CD14-positive monocyte (primary cell): Measurements from ENCODE around the gene SLC38A1. TPM values are rescaled to one million over a fixed set of nuclear protein-coding genes. Genes with fewer than 3 reads are reported as not detected.

Source experiments
- DNase-seq, 3 donors: peaks; one replicate each; pipeline ENCODE4 v3.0.0-alpha.2; 2011 to 2022
- H2AFZ ChIP-seq: 2 replicates; pipeline ENCODE4 v1.6.0; 2012; ENCODE audit warnings: mild to moderate bottlenecking, low read depth, low read length, inconsistent platforms; ENCODE audit not compliant: insufficient read depth, poor library complexity, severe bottlenecking
- H3K27ac ChIP-seq, 2 donors: 1 replicate in 1 of 2; 2 replicates in 1 of 2; pipeline ENCODE4 v1.5.1; 2012 to 2013; ENCODE audit warnings: low read length in 2 of 2, control low read depth in 1 of 2, inconsistent platforms in 1 of 2, low read depth in 1 of 2, mild to moderate bottlenecking in 1 of 2
- H3K27me3 ChIP-seq, 2 donors: one replicate each; pipeline versions ENCODE4 v1.6.0 to v1.6.1; 2011 to 2013; ENCODE audit warnings: low read length in 2 of 2; ENCODE audit not compliant: control insufficient read depth in 2 of 2, insufficient read depth in 2 of 2
- H3K36me3 ChIP-seq, 2 donors: replicated peaks in 1 of 2; 1 replicate in 1 of 2; 2 replicates in 1 of 2; pipeline versions ENCODE4 v1.5.1 to v1.6.1; 2012 to 2013; ENCODE audit warnings: low read length in 2 of 2, control low read depth in 1 of 2, inconsistent platforms in 1 of 2, mild to moderate bottlenecking in 1 of 2; ENCODE audit not compliant: insufficient read depth in 2 of 2, control insufficient read depth in 1 of 2
- H3K4me1 ChIP-seq, 2 donors: 1 replicate in 1 of 2; 2 replicates in 1 of 2; pipeline versions ENCODE4 v1.5.1 to v1.6.1; 2012 to 2013; ENCODE audit warnings: low read length in 2 of 2, control low read depth in 1 of 2, inconsistent platforms in 1 of 2, mild to moderate bottlenecking in 1 of 2, moderate library complexity in 1 of 2; ENCODE audit not compliant: insufficient read depth in 2 of 2, control insufficient read depth in 1 of 2
- H3K4me2 ChIP-seq: replicated peaks from 2 replicates; pipeline ENCODE3; 2012; ENCODE audit warnings: low read length, moderate library complexity, mild to moderate bottlenecking; ENCODE audit not compliant: poor library complexity, severe bottlenecking; ENCODE audit errors: extremely low read depth
- H3K4me3 ChIP-seq, 3 experiments: fragments of 200-600 bp in 1 of 3; sonication (generic) in 1 of 3; replicated peaks in 1 of 3; 1 replicate in 2 of 3; 2 replicates in 1 of 3; pipeline ENCODE4 v1.5.1; 2011 to 2013; ENCODE audit warnings: low read length in 3 of 3, mild to moderate bottlenecking in 3 of 3, control low read depth in 2 of 3, low read depth in 2 of 3, inconsistent platforms in 1 of 3, moderate library complexity in 1 of 3
- H3K79me2 ChIP-seq: 2 replicates; pipeline ENCODE4 v1.6.0; 2012; ENCODE audit warnings: mild to moderate bottlenecking, control low read depth, inconsistent platforms, low read length, moderate library complexity; ENCODE audit not compliant: insufficient read depth
- H3K9ac ChIP-seq: 2 replicates; pipeline ENCODE4 v1.6.0; 2017; ENCODE audit warnings: low read length, mild to moderate bottlenecking; ENCODE audit not compliant: insufficient read depth, poor library complexity, severe bottlenecking
- H3K9me3 ChIP-seq, 2 donors: replicated peaks in 1 of 2; 1 replicate in 1 of 2; 2 replicates in 1 of 2; pipeline versions ENCODE4 v1.5.1 to v1.6.1; 2012 to 2013; ENCODE audit warnings: low read length in 2 of 2, control low read depth in 1 of 2; ENCODE audit not compliant: control insufficient read depth in 1 of 2, insufficient read depth in 1 of 2
- H4K20me1 ChIP-seq: 2 replicates; pipeline ENCODE4 v1.6.0; 2012; ENCODE audit warnings: mild to moderate bottlenecking, low read length, control low read depth, moderate library complexity; ENCODE audit not compliant: insufficient read depth
- H3K27ac Mint-ChIP-seq, 7 donors: one replicate each; pipeline ENCODE4 v1.8.0; 2020; ENCODE audit warnings: mild to moderate bottlenecking in 7 of 7, mixed read lengths in 7 of 7, moderate library complexity in 6 of 7, inconsistent platforms in 2 of 7
- H3K27me3 Mint-ChIP-seq, 3 donors: one replicate each; pipeline ENCODE4 v1.8.0; 2021 to 2022; ENCODE audit warnings: low read depth in 3 of 3, mild to moderate bottlenecking in 3 of 3, mixed read lengths in 3 of 3, moderate library complexity in 3 of 3, inconsistent platforms in 1 of 3
- H3K36me3 Mint-ChIP-seq, 2 donors: one replicate each; pipeline ENCODE4 v1.8.0; 2020; ENCODE audit warnings: mixed read lengths in 2 of 2, inconsistent platforms in 1 of 2, mild to moderate bottlenecking in 1 of 2
- H3K4me1 Mint-ChIP-seq: one replicate; pipeline ENCODE4 v1.8.0; 2020; ENCODE audit warnings: mild to moderate bottlenecking, mixed read lengths
- H3K4me3 Mint-ChIP-seq, 2 donors: one replicate each; pipeline ENCODE4 v1.8.0; 2020; ENCODE audit warnings: mild to moderate bottlenecking in 2 of 2, mixed read lengths in 2 of 2, moderate library complexity in 1 of 2
- H3K9me3 Mint-ChIP-seq, 7 donors: one replicate each; pipeline ENCODE4 v1.8.0; 2020 to 2022; ENCODE audit warnings: mixed read lengths in 7 of 7, mild to moderate bottlenecking in 6 of 7, moderate library complexity in 6 of 7, inconsistent platforms in 2 of 7
- CTCF ChIP-seq: fragments of 200-600 bp; IDR thresholded peaks from one replicate; pipeline ENCODE4 v1.8.0; 2022; ENCODE audit warnings: antibody characterized with exemption, mild to moderate bottlenecking
- WGBS: methylation state at CpG from one replicate; pipeline ENCODE4 v1.1.5; 2013; ENCODE audit warnings: missing lambda C conversion rate; ENCODE audit not compliant: insufficient coverage; 5-methylcytosine and 5-hydroxymethylcytosine counted together
- intact Hi-C, 2 donors: fragments of 100-400 bp; cut with micrococcal nuclease; formaldehyde crosslinking; loops; one replicate each; pipeline versions ENCODE4 v1.15.0 to v1.15.1; 2023
- polyA plus RNA-seq, 3 donors: library from polyadenylated mRNA; depleted of rRNA in 1 of 3; unstranded in 2 of 3; stranded (reverse) in 1 of 3; fragments of 300-500 nt in 2 of 3; fragments of >200 nt in 1 of 3; fragmentation: Illumina TruSeq in 2 of 3; gene quantifications; 1 replicate in 2 of 3; 2 replicates in 1 of 3; pipeline ENCODE4 v1.2.3, GENCODE V29; 2012 to 2021

Gene SLC38A1
- polyA plus RNA-seq, 3 donors, result 0.92 to 1.9 (median 1.6) TPM

DNA sequence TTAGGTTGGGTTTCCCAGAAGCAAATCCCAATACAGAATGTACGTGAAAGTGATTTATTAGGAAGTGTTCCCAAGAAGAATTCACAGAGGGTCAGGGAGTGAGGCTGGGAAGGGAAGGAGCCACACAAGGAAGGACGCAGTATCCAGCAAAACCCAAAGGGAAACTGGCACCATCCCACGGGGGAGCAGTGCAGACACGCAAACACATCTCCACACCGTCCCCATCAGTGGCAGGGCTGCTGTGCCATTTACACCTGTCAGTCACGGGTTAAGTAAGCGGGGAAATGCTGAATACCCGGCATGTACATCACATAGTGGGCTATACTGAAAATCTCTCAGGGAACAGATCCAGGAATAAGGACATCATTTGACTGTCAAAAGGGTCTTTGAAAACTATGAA lies 93.9 kb downstream of the SLC38A1 start:
- no peaks in the 10 kb centered on the region for H3K9me3 ChIP-seq
- Mint-ChIP-seq H3K4me3 (no peak overlapping the region), H3K36me3 (no peaks in the 10 kb centered on the region), H3K27ac (peak overlapping the region in 1 of 7 donors; percentile 53), H3K4me1 (peaks cover 31% of the 10 kb centered on the region), H3K27me3 (peaks cover 0 to 2% (median 0%) of the 10 kb centered on the region in 3 donors), H3K9me3 (no peaks in the 10 kb centered on the region)
- no peak overlapping the region for H3K9ac ChIP-seq
- H3K27me3 ChIP-seq, result no peaks in the 10 kb centered on the region
- H3K4me3 ChIP-seq, result no peak overlapping the region
- no peak for DNase-seq
- no peaks in the 10 kb centered on the region for H3K36me3 ChIP-seq
- no peak overlapping the region for H2AFZ ChIP-seq
- no peak overlapping the region for H3K4me2 ChIP-seq
- no peaks in the 10 kb centered on the region for H4K20me1 ChIP-seq
- H3K79me2 ChIP-seq, result no peaks in the 10 kb centered on the region
- intact Hi-C loops, result no loop called here
- no peak overlapping the region for H3K27ac ChIP-seq
- H3K4me1 ChIP-seq, result peaks cover 22 to 27% of the 10 kb centered on the region in 2 donors
- no peak for TF ChIP-seq CTCF
- WGBS, result 94% methylated on average over 7 of the region's 8 CpGs

DNA sequence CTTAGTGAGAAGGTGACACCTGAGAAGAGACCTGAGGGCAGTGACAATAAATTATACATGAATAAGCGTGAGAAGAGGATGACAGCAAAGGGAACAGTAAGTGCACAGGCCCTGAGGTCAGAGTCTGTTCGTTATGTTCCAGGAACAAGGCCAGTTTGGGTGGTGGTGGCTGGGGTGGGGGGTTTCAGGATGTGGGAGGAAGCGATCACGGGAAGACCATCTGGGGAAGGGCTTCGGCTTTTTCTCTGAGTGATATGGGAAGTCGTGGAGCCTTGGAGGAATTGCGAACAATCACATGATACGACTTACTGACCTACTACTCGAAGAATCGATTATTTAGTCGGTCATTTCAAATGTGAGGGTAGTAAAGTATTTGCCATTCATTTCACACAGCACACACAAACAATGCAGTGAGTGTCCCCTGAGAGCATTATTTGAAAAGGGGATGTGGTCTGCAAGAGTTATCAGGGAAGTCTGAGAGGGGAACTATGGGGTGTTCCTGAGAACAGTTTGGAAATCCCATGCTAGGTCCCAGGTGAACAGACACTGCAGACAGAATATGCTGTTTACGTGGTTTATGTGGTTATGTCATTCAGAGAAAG lies 94.7 kb downstream of the SLC38A1 start:
- peak overlapping the region in 2 of 7 donors; percentile 54 to 77 for H3K27ac Mint-ChIP-seq
- Histone ChIP-seq H3K4me1 (peaks cover 22 to 27% of the 10 kb centered on the region in 2 donors), H4K20me1 (no peaks in the 10 kb centered on the region), H3K27ac (no peak overlapping the region), H3K4me2 (peak overlapping the region; percentile 35), H3K79me2 (no peaks in the 10 kb centered on the region), H3K9ac (no peak overlapping the region), H3K9me3 (no peaks in the 10 kb centered on the region), H2AFZ (peak overlapping the region; percentile 10), H3K4me3 (peak overlapping the region in 1 of 3 experiments; percentile 21), H3K27me3 (no peaks in the 10 kb centered on the region), H3K36me3 (no peaks in the 10 kb centered on the region)
- DNase-seq, result peak; percentile 3 to 40 (median 14)
- 0% methylated on average over 4 of the region's 12 CpGs for WGBS
- peaks cover 31% of the 10 kb centered on the region for H3K4me1 Mint-ChIP-seq
- H3K4me3 Mint-ChIP-seq, result peak overlapping the region in 1 of 2 donors; percentile 54
- no peak for TF ChIP-seq CTCF
- H3K9me3 Mint-ChIP-seq, result no peaks in the 10 kb centered on the region
- intact Hi-C loops, result no loop called here
- H3K36me3 Mint-ChIP-seq, result no peaks in the 10 kb centered on the region
- peaks cover 0 to 2% (median 0%) of the 10 kb centered on the region in 3 donors for H3K27me3 Mint-ChIP-seq
